ENCODE data around the gene MUC2.

GRCh38 chr11:1121813-1122663 lies 47.4 kb downstream of the MUC2 start:
- TF ChIP-seq CTCF (IDR thresholded peaks at IDR 0.05) (no peak), POLR2A (IDR thresholded peaks at IDR 0.05) (no peak)
